HG03196 (cell line): ENCODE results near the gene SYNJ2.

ENCODE experiments used
- ATAC-seq: cut with Tn5 transposase; IDR thresholded peaks from one replicate; pipeline ENCODE4 v1.9.1; 2021; ENCODE audit not compliant: unreplicated experiment

SYNJ2 gene

GRCh38 chr6:158076548-158076947, 94.9 kb downstream of the SYNJ2 start:
- no peak for ATAC-seq

GRCh38 chr6:158077676-158078075, 96.0 kb downstream of the SYNJ2 start:
- no peak for ATAC-seq

GRCh38 chr6:158078320-158078719, 96.7 kb downstream of the SYNJ2 start:
- ATAC-seq = no peak

GRCh38 chr6:158080849-158081656, 99.4 kb downstream of the SYNJ2 start:
- no peak for ATAC-seq

- no peak for ATAC-seq
These were observed 99.9 kb downstream of the SYNJ2 start for GRCh38 chr6:158081657-158081935.

GRCh38 chr6:158083455-158084325, 102.0 kb downstream of the SYNJ2 start:
- ATAC-seq = no peak

GRCh38 chr6:158085261-158086053, 103.8 kb downstream of the SYNJ2 start:
- no peak for ATAC-seq

GRCh38 chr6:158086054-158086503, 104.4 kb downstream of the SYNJ2 start:
- no peak for ATAC-seq

GRCh38 chr6:158086504-158087223, 105.0 kb downstream of the SYNJ2 start:
- ATAC-seq = no peak

- no peak for ATAC-seq
These were observed 105.7 kb downstream of the SYNJ2 start for GRCh38 chr6:158087224-158087867.

- ATAC-seq = no peak
These were observed 111.1 kb downstream of the SYNJ2 start for GRCh38 chr6:158092806-158093205.

GRCh38 chr6:158095031-158095430, 113.4 kb downstream of the SYNJ2 start:
- no peak for ATAC-seq

GRCh38 chr6:158095671-158096070, 114.0 kb downstream of the SYNJ2 start:
- no peak for ATAC-seq

- ATAC-seq = no peak
These were observed 121.6 kb downstream of the SYNJ2 start for GRCh38 chr6:158103228-158103627.

GRCh38 chr6:158104696-158105095, 123.0 kb downstream of the SYNJ2 start:
- ATAC-seq = no peak

GRCh38 chr6:158109748-158110147, 128.1 kb downstream of the SYNJ2 start:
- no peak for ATAC-seq

- ATAC-seq = no peak
These were observed 129.3 kb downstream of the SYNJ2 start for GRCh38 chr6:158110986-158111385.

- ATAC-seq = no peak
These were observed 130.3 kb downstream of the SYNJ2 start for GRCh38 chr6:158111987-158112386.

GRCh38 chr6:158113802-158114201, 132.1 kb downstream of the SYNJ2 start:
- ATAC-seq = no peak

- no peak for ATAC-seq
These were observed 133.4 kb downstream of the SYNJ2 start for GRCh38 chr6:158115102-158115501.
